Thyroid gland (tissue), 4 donors: ENCODE results near the gene OSBPL5.

Experiments
- POLR2A ChIP-seq, 2 donors: fragments of 450-650 bp; IDR thresholded peaks; one replicate each; pipeline ENCODE4 v1.6.1; 2017; ENCODE audit warnings: antibody characterized with exemption in 2 of 2, mild to moderate bottlenecking in 2 of 2, moderate library complexity in 1 of 2
- TF ChIP-seq, protein P1 (sequence below), 6 experiments: fragments of 200-600 bp in 3 of 6; fragments of 450-650 bp in 3 of 6; sonication (generic) in 3 of 6; IDR thresholded peaks; one replicate each; pipeline ENCODE4 v1.5.1; 2016 to 2019; ENCODE audit warnings: antibody characterized with exemption in 6 of 6, mild to moderate bottlenecking in 2 of 6, inconsistent platforms in 1 of 6, moderate library complexity in 1 of 6

DNA sequence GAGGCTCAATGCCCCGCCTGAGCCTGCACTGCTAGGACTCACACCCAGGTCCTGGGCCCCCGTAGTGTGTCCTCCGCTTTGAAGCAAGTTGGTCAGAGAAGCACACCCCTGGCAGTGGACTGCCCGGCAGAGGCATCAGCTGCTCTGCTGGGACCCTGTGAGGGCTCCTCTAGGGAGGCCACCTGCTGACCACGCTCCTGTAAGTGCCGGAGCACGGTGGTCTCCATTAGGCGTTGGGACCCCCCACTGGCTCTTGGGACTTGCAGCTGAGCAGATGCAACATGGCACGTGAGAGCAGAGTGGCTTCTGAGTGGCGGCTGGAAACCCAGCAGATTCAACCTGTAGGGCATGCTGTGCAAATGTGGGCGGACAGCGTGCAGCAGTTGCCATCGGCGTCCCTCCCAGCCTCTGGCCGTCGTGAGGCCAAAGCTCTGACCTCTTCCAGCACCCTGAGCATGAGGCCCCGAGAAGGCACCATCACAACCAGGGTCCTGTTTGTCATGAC lies 36.6 kb upstream of the OSBPL5 start:
- TF ChIP-seq, protein P1, sequence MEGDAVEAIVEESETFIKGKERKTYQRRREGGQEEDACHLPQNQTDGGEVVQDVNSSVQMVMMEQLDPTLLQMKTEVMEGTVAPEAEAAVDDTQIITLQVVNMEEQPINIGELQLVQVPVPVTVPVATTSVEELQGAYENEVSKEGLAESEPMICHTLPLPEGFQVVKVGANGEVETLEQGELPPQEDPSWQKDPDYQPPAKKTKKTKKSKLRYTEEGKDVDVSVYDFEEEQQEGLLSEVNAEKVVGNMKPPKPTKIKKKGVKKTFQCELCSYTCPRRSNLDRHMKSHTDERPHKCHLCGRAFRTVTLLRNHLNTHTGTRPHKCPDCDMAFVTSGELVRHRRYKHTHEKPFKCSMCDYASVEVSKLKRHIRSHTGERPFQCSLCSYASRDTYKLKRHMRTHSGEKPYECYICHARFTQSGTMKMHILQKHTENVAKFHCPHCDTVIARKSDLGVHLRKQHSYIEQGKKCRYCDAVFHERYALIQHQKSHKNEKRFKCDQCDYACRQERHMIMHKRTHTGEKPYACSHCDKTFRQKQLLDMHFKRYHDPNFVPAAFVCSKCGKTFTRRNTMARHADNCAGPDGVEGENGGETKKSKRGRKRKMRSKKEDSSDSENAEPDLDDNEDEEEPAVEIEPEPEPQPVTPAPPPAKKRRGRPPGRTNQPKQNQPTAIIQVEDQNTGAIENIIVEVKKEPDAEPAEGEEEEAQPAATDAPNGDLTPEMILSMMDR (IDR thresholded peaks at IDR 0.05) = no peak
- TF ChIP-seq POLR2A (IDR thresholded peaks at IDR 0.05) = no peak
